HG02973 (cell line): ENCODE data around the gene TRERF1.

ENCODE experiments used
- ATAC-seq: cut with Tn5 transposase; IDR thresholded peaks from one replicate; pipeline ENCODE4 v1.9.1; 2021; ENCODE audit warnings: moderate library complexity; ENCODE audit not compliant: unreplicated experiment

TRERF1 gene

GRCh38 chr6:42368181-42368580, 83.5 kb downstream of the TRERF1 start:
- peak; percentile 30 for ATAC-seq

GRCh38 chr6:42367353-42368011, 84.2 kb downstream of the TRERF1 start:
- ATAC-seq, result peak; percentile 56

- no peak for ATAC-seq
These were observed 84.8 kb downstream of the TRERF1 start for GRCh38 chr6:42366999-42367352.

- ATAC-seq, result no peak
These were observed 85.6 kb downstream of the TRERF1 start for GRCh38 chr6:42366011-42366705.

GRCh38 chr6:42365021-42365420, 86.7 kb downstream of the TRERF1 start:
- ATAC-seq, result no peak

- ATAC-seq, result no peak
These were observed 87.5 kb downstream of the TRERF1 start for GRCh38 chr6:42363926-42364849.

- ATAC-seq, result no peak
These were observed 90.7 kb downstream of the TRERF1 start for GRCh38 chr6:42361036-42361435.

GRCh38 chr6:42359021-42359420, 92.7 kb downstream of the TRERF1 start:
- ATAC-seq, result no peak

- no peak for ATAC-seq
These were observed 96.3 kb downstream of the TRERF1 start for GRCh38 chr6:42355416-42355815.

- ATAC-seq, result no peak
These were observed 97.0 kb downstream of the TRERF1 start for GRCh38 chr6:42354702-42355101.

GRCh38 chr6:42352856-42353564, 98.7 kb downstream of the TRERF1 start:
- ATAC-seq, result no peak

GRCh38 chr6:42350911-42351310, 100.8 kb downstream of the TRERF1 start:
- ATAC-seq, result no peak

GRCh38 chr6:42349753-42350511, 101.8 kb downstream of the TRERF1 start:
- no peak for ATAC-seq

- ATAC-seq, result no peak
These were observed 104.3 kb downstream of the TRERF1 start for GRCh38 chr6:42347456-42347855.

GRCh38 chr6:42345696-42346416, 105.9 kb downstream of the TRERF1 start:
- no peak for ATAC-seq

GRCh38 chr6:42344756-42345155, 107.0 kb downstream of the TRERF1 start:
- no peak for ATAC-seq

- no peak for ATAC-seq
These were observed 109.8 kb downstream of the TRERF1 start for GRCh38 chr6:42341771-42342553.

GRCh38 chr6:42341221-42341620, 110.5 kb downstream of the TRERF1 start:
- no peak for ATAC-seq

GRCh38 chr6:42340511-42340910, 111.2 kb downstream of the TRERF1 start:
- no peak for ATAC-seq
